PC-9 (cell line): Measurements from ENCODE around the gene CD63. TPM values are rescaled to one million over a fixed set of nuclear protein-coding genes. Genes with fewer than 3 reads are reported as not detected.
A peak's percentile ranks its signal among the peaks of the same experiment; 100 is the strongest.

ENCODE experiments used
- BruUV-seq: library from RNA; stranded (reverse); fragments of 400-500 nt; replicated peaks from 2 replicates; lab custom pipeline; 2021; lab: Mats Ljungman, UMichigan
- CTCF ChIA-PET: fragments of 300-600 bp; sonication (Branson Sonifier 250); formaldehyde crosslinking; loops from one replicate; lab custom pipeline; 2022; ENCODE audit warnings: antibody characterized with exemption; lab: Charles Lee
- POLR2A ChIA-PET: fragments of 300-600 bp; sonication (Branson Sonifier 250); formaldehyde crosslinking; loops from one replicate; lab custom pipeline; 2022; ENCODE audit warnings: antibody characterized with exemption; ENCODE audit not compliant: unreplicated experiment; lab: Charles Lee
- DNase-seq, 2 experiments: peaks; one replicate each; pipeline versions ENCODE4 v3.0.0 to v3.0.0-alpha.2; 2015 to 2022; ENCODE audit warnings: mixed read lengths in 1 of 2
- H2AFZ ChIP-seq: fragments of 200-600 bp; sonication (generic); 2 replicates; pipeline ENCODE4 v1.8.1; 2017; ENCODE audit warnings: antibody characterized with exemption
- H3F3A ChIP-seq: fragments of 200-600 bp; sonication (generic); 2 replicates; pipeline ENCODE4 v1.8.1; 2017; ENCODE audit warnings: antibody characterized with exemption, mild to moderate bottlenecking, low read depth; ENCODE audit not compliant: insufficient read depth
- H3K27ac ChIP-seq: fragments of 200-600 bp; sonication (generic); 2 replicates; pipeline ENCODE4 v1.6.1; 2016; ENCODE audit warnings: mixed run types
- H3K27me3 ChIP-seq: fragments of 200-600 bp; sonication (generic); 2 replicates; pipeline ENCODE4 v1.6.1; 2016; ENCODE audit warnings: low read depth, mixed run types; ENCODE audit not compliant: insufficient read depth
- H3K36me3 ChIP-seq: fragments of 200-600 bp; sonication (generic); 2 replicates; pipeline ENCODE4 v1.6.1; 2016; ENCODE audit warnings: low read depth, mixed run types
- H3K4me1 ChIP-seq: fragments of 200-600 bp; sonication (generic); replicated peaks from 2 replicates; pipeline ENCODE4 v1.6.1; 2016; ENCODE audit warnings: mixed run types; ENCODE audit not compliant: insufficient read depth
- H3K4me2 ChIP-seq: fragments of 200-600 bp; sonication (generic); 2 replicates; pipeline ENCODE4 v1.6.1; 2017; ENCODE audit warnings: mixed run types
- H3K4me3 ChIP-seq: fragments of 200-600 bp; sonication (generic); 2 replicates; pipeline ENCODE4 v1.6.1; 2016; ENCODE audit warnings: mixed run types
- H3K79me2 ChIP-seq: fragments of 200-600 bp; sonication (generic); 2 replicates; pipeline ENCODE4 v1.6.1; 2017; ENCODE audit warnings: low read depth, mixed run types
- H3K9me2 ChIP-seq: fragments of 200-600 bp; sonication (generic); 2 replicates; pipeline ENCODE4 v1.8.1; 2017; ENCODE audit warnings: mild to moderate bottlenecking; ENCODE audit not compliant: insufficient read depth
- H3K9me3 ChIP-seq: fragments of 200-600 bp; sonication (generic); 2 replicates; pipeline ENCODE4 v1.8.1; 2016; ENCODE audit warnings: low read depth; ENCODE audit not compliant: insufficient read depth
- H4K20me1 ChIP-seq: fragments of 200-600 bp; sonication (generic); 2 replicates; pipeline ENCODE4 v1.8.1; 2017; ENCODE audit not compliant: insufficient read depth
- CTCF ChIP-seq: fragments of 200-600 bp; sonication (generic); conservative IDR thresholded peaks from 2 replicates; pipeline ENCODE4 v1.6.1; 2017; ENCODE audit warnings: mixed run types, antibody characterized with exemption, mild to moderate bottlenecking, moderate library complexity
- EZH2 ChIP-seq: fragments of 200-600 bp; sonication (generic); IDR thresholded peaks from 2 replicates; pipeline ENCODE4 v1.8.0; 2017; ENCODE audit warnings: antibody characterized with exemption, low read depth
- intact Hi-C: fragments of 100-400 bp; cut with micrococcal nuclease; formaldehyde crosslinking; loops from one replicate; pipeline ENCODE4 v1.10.0; 2022; ENCODE audit not compliant: unreplicated experiment
- total RNA-seq: library from RNA; stranded (reverse); gene quantifications from 2 replicates; pipeline ENCODE4 v1.2.3, GENCODE V29; 2021

CD63 gene
- total RNA-seq, 1 experiment from 2014 or later: 434 TPM

GRCh38 chr12:55707841-55708694, 20.7 kb downstream of the CD63 start, which contains the start of gene ITGA7:
Gene ITGA7 (minus strand): TSS chr12:55707904. CDS start chr12:55707682, 222 bp downstream.
- ChIA-PET CTCF (interaction anchor here (0.7 kb wide), 1 partner anchor 44 kb away, joined by 4 read pairs; no protein-coding TSS in a partner anchor), POLR2A (no interaction called here)
- Histone ChIP-seq H3K4me1 (no peaks in the 10 kb centered on the region), H3K9me2 (no peaks in the 10 kb centered on the region), H3K36me3 (no peaks in the 10 kb centered on the region), H3K4me3 (peak within 1 kb of the TSS; percentile 18; the same call in 1 of the 2 replicates), H3K9me3 (no peaks in the 10 kb centered on the region), H3K4me2 (peak within 1 kb of the TSS; percentile 40; the same call in 1 of the 2 replicates), H3F3A (no peaks in the 10 kb centered on the region), H3K27me3 (peaks cover 81% of the 10 kb centered on the region), H2AFZ (no peak within 1 kb of the TSS), H3K27ac (no peak within 1 kb of the TSS), H4K20me1 (no peaks in the 10 kb centered on the region), H3K79me2 (no peaks in the 10 kb centered on the region)
- BruUV-seq: no TSS peak
- no peak for TF ChIP-seq CTCF
- intact Hi-C loops: no loop called here
- DNase-seq: peak in 1 of 2 experiments; percentile 40

- CTCF ChIA-PET: interaction anchor here (0.7 kb wide), 1 partner anchor 44 kb away, joined by 4 read pairs; no protein-coding TSS in a partner anchor
- Histone ChIP-seq H3K79me2 (no peaks in the 10 kb centered on the region), H3K4me1 (no peaks in the 10 kb centered on the region), H3K9me3 (no peaks in the 10 kb centered on the region), H2AFZ (no peak overlapping the region), H3K9me2 (no peaks in the 10 kb centered on the region), H3K36me3 (no peaks in the 10 kb centered on the region), H3K27ac (no peak overlapping the region), H3K27me3 (peaks cover 78% of the 10 kb centered on the region), H3F3A (no peaks in the 10 kb centered on the region), H3K4me3 (no peak overlapping the region; the same call in 1 of the 2 replicates), H4K20me1 (no peaks in the 10 kb centered on the region), H3K4me2 (peak overlapping the region; percentile 36; the same call in 1 of the 2 replicates)
- TF ChIP-seq CTCF (no peak), EZH2 (no peak)
- POLR2A ChIA-PET: no interaction called here
- BruUV-seq: no TSS peak
- intact Hi-C loops: no loop called here
- no peak for DNase-seq
These were observed 21.6 kb downstream of the CD63 start for GRCh38 chr12:55707219-55707671.

- BruUV-seq: no TSS peak
- Histone ChIP-seq H3K9me2 (no peaks in the 10 kb centered on the region), H2AFZ (no peak overlapping the region), H3K79me2 (no peaks in the 10 kb centered on the region), H3K27ac (no peak overlapping the region), H4K20me1 (no peaks in the 10 kb centered on the region), H3K9me3 (no peaks in the 10 kb centered on the region), H3F3A (no peaks in the 10 kb centered on the region), H3K4me2 (0 out of 2 replicates have a peak overlapping the region, but pooled peaks have one; percentile 36), H3K4me3 (no peak overlapping the region), H3K27me3 (peaks cover 74% of the 10 kb centered on the region), H3K36me3 (no peaks in the 10 kb centered on the region), H3K4me1 (no peaks in the 10 kb centered on the region)
- no peak for DNase-seq
- TF ChIP-seq CTCF (no peak), EZH2 (no peak)
- POLR2A ChIA-PET: no interaction called here
- CTCF ChIA-PET: no interaction called here
- intact Hi-C loops: no loop called here
These were observed 22.1 kb downstream of the CD63 start for GRCh38 chr12:55706568-55707218.
